Measurements from ENCODE around the gene UGT2B7.
"Not testable (repeated sequence)": the region's sequence is repeated elsewhere in the genome, so short reads cannot be mapped to it uniquely, and the experiment has no call there.

Gene UGT2B7

GRCh38 chr4:69096810-69097209 is 536 bp downstream of the UGT2B7 start:
- ChIA-PET CTCF (interaction anchor here (0.8 to 1.4 kb wide), 3 partner anchors 11 to 17 kb away, joined by 3 read pairs; no protein-coding TSS in a partner anchor), POLR2A (no interaction called here)
- DNase-seq (ENCODE audit: extremely low spot score) = no peak
- no peak for TF ChIP-seq CTCF (IDR thresholded peaks at IDR 0.05; ENCODE audit: control extremely low read depth, extremely low read depth, low read depth, missing control alignments)

- DNase-seq (ENCODE audit: extremely low spot score) = no peak
Observed at GRCh38 chr4:69098470-69098869, 2.2 kb downstream of the UGT2B7 start.

GRCh38 chr4:69099910-69100309 is 3.6 kb downstream of the UGT2B7 start:
- CTCF ChIA-PET = interaction anchor here (1.0 kb wide), 1 partner anchor 10 kb away, joined by 3 read pairs; no protein-coding TSS in a partner anchor
- POLR2A ChIA-PET = no interaction called here
- DNase-seq (ENCODE audit: extremely low spot score) = no peak
- no peak for TF ChIP-seq CTCF (IDR thresholded peaks at IDR 0.05; ENCODE audit: control extremely low read depth, extremely low read depth, low read depth, missing control alignments)

More at GRCh38 chr4:69098470-69098869, 2.2 kb downstream of the UGT2B7 start:
- TF ChIP-seq CTCF (IDR thresholded peaks at IDR 0.05; ENCODE audit: control extremely low read depth, extremely low read depth, low read depth, missing control alignments) = no peak
- ChIA-PET POLR2A (no interaction called here), CTCF (interaction anchor here (1.0 kb wide), 1 partner anchor 8 kb away, joined by 3 read pairs; no protein-coding TSS in a partner anchor)

GRCh38 chr4:69102668-69103067 is 6.4 kb downstream of the UGT2B7 start:
- CTCF ChIA-PET = interaction anchor here (0.7 kb wide), 1 partner anchor 12 kb away, joined by 3 read pairs; no protein-coding TSS in a partner anchor
- DNase-seq (ENCODE audit: extremely low spot score); POLR2A ChIA-PET: not testable (repeated sequence)

- CTCF ChIA-PET = no interaction called here
- POLR2A ChIA-PET = no interaction called here
- TF ChIP-seq CTCF (IDR thresholded peaks at IDR 0.05; ENCODE audit: control extremely low read depth, extremely low read depth, low read depth, missing control alignments) = no peak
Observed at GRCh38 chr4:69104719-69105275, 8.5 kb downstream of the UGT2B7 start.

GRCh38 chr4:69115151-69115850 is 19.0 kb downstream of the UGT2B7 start:
- POLR2A ChIA-PET; CTCF ChIA-PET; DNase-seq (ENCODE audit: extremely low spot score): not testable (repeated sequence)

More at GRCh38 chr4:69104719-69105275, 8.5 kb downstream of the UGT2B7 start:
- no peak for DNase-seq (ENCODE audit: extremely low spot score)

- no peak for DNase-seq (ENCODE audit: extremely low spot score)
- ChIA-PET POLR2A (no interaction called here), CTCF (interaction anchor here (1.2 kb wide), 1 partner anchor 11 kb away, joined by 4 read pairs; no protein-coding TSS in a partner anchor)
- no peak for TF ChIP-seq CTCF (IDR thresholded peaks at IDR 0.05; ENCODE audit: control extremely low read depth, extremely low read depth, low read depth, missing control alignments)
Observed at GRCh38 chr4:69115851-69116213, 19.6 kb downstream of the UGT2B7 start.
